Loucy (cell line): ENCODE data around the gene ATAT1.

ENCODE experiments used
- H2AFZ ChIP-seq: fragments of 200-600 bp; sonication (generic); 2 replicates; pipeline ENCODE4 v1.6.0; 2016; ENCODE audit warnings: antibody characterized with exemption, mild to moderate bottlenecking, low read length, moderate library complexity
- H3F3A ChIP-seq: fragments of 200-600 bp; 2 replicates; pipeline ENCODE4 v1.6.0; 2016; ENCODE audit warnings: antibody characterized with exemption, low read depth, mild to moderate bottlenecking
- H3K27me3 ChIP-seq: fragments of 200-600 bp; sonication (generic); 2 replicates; pipeline ENCODE4 v1.6.1; 2014; ENCODE audit warnings: low read length, mild to moderate bottlenecking; ENCODE audit not compliant: insufficient read depth, poor library complexity, severe bottlenecking
- H3K36me3 ChIP-seq: fragments of 200-600 bp; sonication (generic); 2 replicates; pipeline ENCODE4 v1.6.1; 2016; ENCODE audit warnings: low read length; ENCODE audit not compliant: insufficient read depth
- H3K4me1 ChIP-seq: fragments of 200-600 bp; sonication (generic); 2 replicates; pipeline ENCODE4 v1.5.1; 2014; ENCODE audit warnings: low read length, mild to moderate bottlenecking; ENCODE audit not compliant: insufficient read depth, poor library complexity, severe bottlenecking
- H3K4me2 ChIP-seq: fragments of 200-600 bp; sonication (generic); 2 replicates; pipeline ENCODE4 v1.6.0; 2014; ENCODE audit warnings: antibody characterized with exemption, low read length, low read depth, mild to moderate bottlenecking; ENCODE audit not compliant: poor library complexity, severe bottlenecking
- H3K4me3 ChIP-seq: fragments of 200-600 bp; sonication (generic); 2 replicates; pipeline ENCODE4 v1.5.1; 2014; ENCODE audit warnings: low read length, mild to moderate bottlenecking, mixed read lengths; ENCODE audit not compliant: poor library complexity, severe bottlenecking
- H3K79me2 ChIP-seq: fragments of 200-600 bp; sonication (generic); 2 replicates; pipeline ENCODE4 v1.6.1; 2014; ENCODE audit warnings: low read length; ENCODE audit not compliant: insufficient read depth
- H3K9ac ChIP-seq: fragments of 200-600 bp; sonication (generic); 2 replicates; pipeline ENCODE4 v1.6.0; 2014; ENCODE audit warnings: mild to moderate bottlenecking, low read depth, low read length, moderate library complexity; ENCODE audit not compliant: poor library complexity, severe bottlenecking
- H3K9me2 ChIP-seq: fragments of 200-600 bp; sonication (generic); replicated peaks from 2 replicates; pipeline ENCODE4 v1.6.1; 2016; ENCODE audit warnings: low read depth, low read length, mixed read lengths
- H3K9me3 ChIP-seq: fragments of 200-600 bp; sonication (generic); 2 replicates; pipeline ENCODE4 v1.6.1; 2014; ENCODE audit warnings: mild to moderate bottlenecking, antibody characterized with exemption, low read length, low read depth; ENCODE audit not compliant: insufficient read depth
- H4K20me1 ChIP-seq: fragments of 200-600 bp; sonication (generic); 2 replicates; pipeline ENCODE4 v1.6.0; 2014; ENCODE audit warnings: antibody characterized with exemption, low read length, mild to moderate bottlenecking; ENCODE audit not compliant: insufficient read depth, poor library complexity, severe bottlenecking
- EZH2phosphoT487 ChIP-seq: fragments of 200-600 bp; IDR thresholded peaks from 2 replicates; pipeline ENCODE4 v1.6.1; 2018; ENCODE audit warnings: antibody characterized with exemption, mild to moderate bottlenecking, moderate library complexity, borderline replicate concordance
- TF ChIP-seq, protein P1 (sequence below): fragments of 200-600 bp; sonication (generic); conservative IDR thresholded peaks from 2 replicates; pipeline ENCODE4 v1.5.1; 2014; ENCODE audit warnings: mild to moderate bottlenecking, antibody characterized with exemption, low read length

ATAT1 gene

DNA sequence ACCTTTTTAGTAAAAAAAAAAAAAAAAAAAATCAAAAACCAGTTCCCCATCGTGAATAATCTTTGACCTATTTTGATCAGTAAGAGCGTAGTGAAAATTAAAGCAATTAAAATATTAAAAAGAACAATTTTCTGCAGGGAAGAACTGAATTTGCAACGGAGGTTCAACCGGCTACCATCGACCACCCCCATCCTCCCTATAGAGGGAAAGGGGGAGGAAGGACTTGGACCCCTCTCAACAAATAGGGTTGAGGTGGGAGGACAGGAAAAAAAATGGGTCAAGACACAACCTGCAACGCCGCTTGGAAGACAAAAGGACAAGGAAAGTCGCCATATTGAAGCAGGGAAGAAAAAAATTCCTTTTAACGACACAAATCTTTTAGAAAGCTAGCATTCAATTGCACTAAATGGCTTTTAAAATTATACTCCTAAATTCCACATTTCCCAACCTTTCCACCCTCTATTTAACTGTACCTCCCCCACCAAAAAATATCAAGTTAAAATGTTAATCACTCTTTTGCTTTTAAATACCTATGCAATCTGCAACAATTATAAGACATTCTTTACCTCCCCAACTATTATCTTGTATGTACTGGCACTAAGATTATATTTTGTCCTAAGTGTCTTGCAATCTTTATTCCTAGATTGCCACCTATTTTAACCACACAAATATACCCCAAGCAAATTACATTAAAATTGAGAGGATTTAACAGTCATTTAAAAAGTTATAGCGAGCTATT, 11.3 kb upstream of the ATAT1 start:
- Histone ChIP-seq H3K27me3 (peaks cover 19% of the 10 kb centered on the region), H3K9ac (peak overlapping the region; percentile 98), H3K79me2 (peaks cover 76% of the 10 kb centered on the region), H3K9me3 (no peaks in the 10 kb centered on the region), H3K36me3 (peaks cover 15% of the 10 kb centered on the region), H3K4me1 (peaks cover 33% of the 10 kb centered on the region), H3K4me3 (peak overlapping the region; percentile 83), H3K4me2 (peak overlapping the region; percentile 83), H4K20me1 (peaks cover 49% of the 10 kb centered on the region), H2AFZ (no peak overlapping the region), H3F3A (peaks cover 12% of the 10 kb centered on the region; the same call in 1 of the 2 replicates), H3K9me2 (no peaks in the 10 kb centered on the region)
- TF ChIP-seq, protein P1, sequence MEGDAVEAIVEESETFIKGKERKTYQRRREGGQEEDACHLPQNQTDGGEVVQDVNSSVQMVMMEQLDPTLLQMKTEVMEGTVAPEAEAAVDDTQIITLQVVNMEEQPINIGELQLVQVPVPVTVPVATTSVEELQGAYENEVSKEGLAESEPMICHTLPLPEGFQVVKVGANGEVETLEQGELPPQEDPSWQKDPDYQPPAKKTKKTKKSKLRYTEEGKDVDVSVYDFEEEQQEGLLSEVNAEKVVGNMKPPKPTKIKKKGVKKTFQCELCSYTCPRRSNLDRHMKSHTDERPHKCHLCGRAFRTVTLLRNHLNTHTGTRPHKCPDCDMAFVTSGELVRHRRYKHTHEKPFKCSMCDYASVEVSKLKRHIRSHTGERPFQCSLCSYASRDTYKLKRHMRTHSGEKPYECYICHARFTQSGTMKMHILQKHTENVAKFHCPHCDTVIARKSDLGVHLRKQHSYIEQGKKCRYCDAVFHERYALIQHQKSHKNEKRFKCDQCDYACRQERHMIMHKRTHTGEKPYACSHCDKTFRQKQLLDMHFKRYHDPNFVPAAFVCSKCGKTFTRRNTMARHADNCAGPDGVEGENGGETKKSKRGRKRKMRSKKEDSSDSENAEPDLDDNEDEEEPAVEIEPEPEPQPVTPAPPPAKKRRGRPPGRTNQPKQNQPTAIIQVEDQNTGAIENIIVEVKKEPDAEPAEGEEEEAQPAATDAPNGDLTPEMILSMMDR, result no peak
- no peak for TF ChIP-seq EZH2phosphoT487

DNA sequence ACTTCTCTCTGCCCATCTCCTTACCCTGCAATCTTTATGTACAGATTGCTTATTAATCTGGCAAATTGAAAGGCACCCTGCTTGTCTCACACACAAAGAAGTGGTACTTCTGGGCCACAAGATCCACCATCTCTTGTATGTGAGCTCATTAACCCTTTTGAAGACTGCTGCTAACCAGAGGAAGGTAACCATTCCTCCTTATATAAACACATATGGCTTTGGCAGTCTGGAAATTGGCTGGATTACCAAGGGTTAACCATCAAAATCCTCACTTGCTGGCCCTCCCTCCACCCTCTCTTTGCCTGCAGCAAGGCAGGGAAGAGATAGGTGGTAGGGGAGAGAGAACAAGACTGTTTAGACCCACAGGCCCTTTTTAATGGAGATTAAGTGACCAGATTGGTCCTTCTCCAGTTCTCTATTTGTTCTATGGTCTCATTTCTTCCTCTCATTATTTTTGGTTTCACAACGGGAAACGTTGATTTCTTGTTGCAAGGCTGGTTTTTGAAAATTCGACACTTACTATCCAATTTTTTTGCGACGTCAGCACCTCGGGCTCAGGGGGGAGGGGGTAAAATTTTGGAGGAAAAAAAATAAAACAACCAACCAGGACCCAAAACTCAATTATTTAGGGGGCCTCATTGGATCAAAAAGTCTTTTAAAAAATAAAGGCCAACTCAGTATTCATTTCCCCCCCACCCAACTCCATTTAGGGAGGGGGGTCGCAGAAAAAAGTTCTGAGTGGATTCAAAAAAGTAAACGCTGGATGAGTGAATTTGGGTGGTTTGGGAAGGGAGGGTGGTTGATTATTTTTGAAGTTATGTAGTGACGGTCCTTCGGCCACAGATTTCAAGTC, 10.5 kb upstream of the ATAT1 start:
- H3K79me2 ChIP-seq, result peaks cover 81% of the 10 kb centered on the region
- H3K9me3 ChIP-seq, result no peaks in the 10 kb centered on the region
- peak overlapping the region; percentile 98 for H3K9ac ChIP-seq
- peaks cover 33% of the 10 kb centered on the region for H3K4me1 ChIP-seq
- H3F3A ChIP-seq, result peaks cover 12% of the 10 kb centered on the region; the same call in 1 of the 2 replicates
- no peak overlapping the region for H2AFZ ChIP-seq
- H3K36me3 ChIP-seq, result peaks cover 15% of the 10 kb centered on the region
- peaks cover 48% of the 10 kb centered on the region for H4K20me1 ChIP-seq
- no peak for TF ChIP-seq EZH2phosphoT487
- TF ChIP-seq, protein P1, result no peak
- H3K4me2 ChIP-seq, result peak overlapping the region; percentile 83
- H3K9me2 ChIP-seq, result no peaks in the 10 kb centered on the region
- peak overlapping the region; percentile 83 for H3K4me3 ChIP-seq
- H3K27me3 ChIP-seq, result peaks cover 19% of the 10 kb centered on the region

DNA sequence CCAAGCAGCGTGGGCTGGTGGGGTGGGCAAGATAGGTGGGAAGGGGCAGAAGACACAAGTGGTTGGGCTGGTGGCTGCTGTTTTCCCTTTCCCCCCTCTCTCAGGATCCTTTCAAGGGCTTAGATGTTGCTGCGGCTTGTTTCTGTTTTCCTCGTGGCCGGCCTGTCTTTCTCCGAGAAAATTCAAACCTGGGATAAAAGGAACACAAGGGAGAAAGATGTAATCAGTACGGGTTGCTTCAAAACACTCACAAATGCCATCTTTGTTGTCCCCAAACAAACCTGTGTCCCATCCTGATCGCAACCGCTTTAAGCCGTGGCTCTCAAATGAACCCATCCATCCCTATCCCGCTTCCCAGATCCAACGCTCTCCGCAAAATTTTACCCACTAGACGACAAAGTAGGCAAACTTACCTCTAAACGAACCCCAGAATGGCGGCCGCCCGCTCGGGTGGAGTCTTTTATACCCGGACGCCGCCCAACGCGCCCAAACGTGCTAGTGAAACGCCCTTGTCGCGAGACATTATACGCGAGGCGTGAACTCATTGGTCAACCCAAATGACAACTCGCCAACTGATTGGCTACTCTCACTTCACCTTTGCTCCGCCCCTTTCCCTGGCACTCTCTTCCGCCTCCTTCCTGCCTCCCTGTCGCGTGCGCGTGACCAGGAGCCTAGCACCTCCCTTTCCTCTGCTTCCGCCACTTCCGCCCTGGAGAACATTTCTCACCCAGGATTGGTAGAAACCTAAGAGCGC, 9.7 kb upstream of the ATAT1 start, which contains the start of gene PPP1R10:
PPP1R10 (minus strand) TSS at position 433 of the 754 bp plus-strand sequence. CDS start 7,299 bp downstream, outside the sequence.
- H4K20me1 ChIP-seq, result peaks cover 41% of the 10 kb centered on the region
- H3K4me1 ChIP-seq, result peaks cover 33% of the 10 kb centered on the region
- peaks cover 15% of the 10 kb centered on the region for H3K36me3 ChIP-seq
- H3K4me3 ChIP-seq, result peak within 1 kb of the TSS; percentile 95
- H3K27me3 ChIP-seq, result peaks cover 19% of the 10 kb centered on the region
- H3K9ac ChIP-seq, result peak within 1 kb of the TSS; percentile 98
- H3K9me3 ChIP-seq, result no peaks in the 10 kb centered on the region
- peaks cover 75% of the 10 kb centered on the region for H3K79me2 ChIP-seq
- peaks cover 12% of the 10 kb centered on the region; the same call in 1 of the 2 replicates for H3F3A ChIP-seq
- TF ChIP-seq, protein P1, result no peak
- no peak for TF ChIP-seq EZH2phosphoT487
- H3K4me2 ChIP-seq, result peak within 1 kb of the TSS; percentile 97
- peak within 1 kb of the TSS; percentile 89 for H2AFZ ChIP-seq
- no peaks in the 10 kb centered on the region for H3K9me2 ChIP-seq
